ENCODE data around the gene CEACAM4. TPM values are rescaled to one million over a fixed set of nuclear protein-coding genes. Genes with fewer than 3 reads are reported as not detected.

Gene CEACAM4
- total RNA-seq, 1 experiment from 2014 or later: not detected

GRCh38 chr19:41586064-41586463 lies 40.8 kb downstream of the CEACAM4 start:
- CTCF ChIA-PET: no interaction called here
- H3K27me3 ChIP-seq (ENCODE audit: control insufficient read depth, insufficient read depth, low read length): no peaks in the 10 kb centered on the region

DNA sequence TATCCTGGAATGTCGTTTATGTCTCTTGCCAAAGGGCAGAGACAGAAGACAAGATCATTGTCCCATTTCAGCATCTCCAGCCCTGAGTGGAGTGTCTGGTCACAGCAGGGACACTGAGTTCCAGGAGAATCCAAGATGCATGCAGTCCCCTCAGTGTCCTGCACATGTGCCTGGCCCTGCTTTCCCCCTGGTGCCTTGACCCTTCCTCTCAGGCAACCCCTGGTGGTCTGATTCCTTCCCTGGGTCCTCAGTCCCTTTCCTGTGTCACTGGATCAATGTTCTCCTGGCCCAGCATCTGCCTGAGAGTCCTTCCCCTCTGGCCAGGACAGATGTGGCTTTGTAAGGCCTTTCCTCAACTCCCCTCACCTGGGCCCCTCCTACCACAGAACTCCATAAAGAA lies 41.9 kb downstream of the CEACAM4 start:
- in situ Hi-C loops (cut with HindIII; ENCODE audit: low pct_unique_long_range_greater_than_20kb, low sequenced_read_pairs): no loop called here
- Histone ChIP-seq H3K27me3 (ENCODE audit: control insufficient read depth, insufficient read depth, low read length) (no peaks in the 10 kb centered on the region), H3K27ac (ENCODE audit: low read length) (no peak overlapping the region), H3K4me3 (ENCODE audit: low read depth in 2 of 2, low read length in 2 of 2) (no peak overlapping the region), H3K4me1 (ENCODE audit: control insufficient read depth, insufficient read depth, low read length) (no peaks in the 10 kb centered on the region), H3K36me3 (ENCODE audit: control insufficient read depth, insufficient read depth, low read length) (no peaks in the 10 kb centered on the region), H3K9me3 (ENCODE audit: control insufficient read depth, insufficient read depth, low read depth, low read length) (no peaks in the 10 kb centered on the region)
- ChIA-PET CTCF (no interaction called here), POLR2A (no interaction called here)
- BruUV-seq (replicated peaks): no TSS peak
- intact Hi-C loops (cut with micrococcal nuclease; ENCODE audit: unreplicated experiment): no loop called here
- ATAC-seq (no peak), DNase-seq (ENCODE audit: low read depth, low spot score) (no peak)
- TF ChIP-seq POLR2AphosphoS5 (IDR thresholded peaks at IDR 0.05; ENCODE audit: low read depth, low read length) (no peak), TCF7L2 (IDR thresholded peaks at IDR 0.05; ENCODE audit: low read depth, low read length) (no peak), CTCF (IDR thresholded peaks at IDR 0.05) (no peak), SIN3A (IDR thresholded peaks at IDR 0.05; ENCODE audit: borderline replicate concordance, insufficient read depth, low read depth, low read length) (no peak), REST (IDR thresholded peaks at IDR 0.05; ENCODE audit: insufficient read depth in 1 of 2, low read depth in 2 of 2, low read length in 1 of 2) (no peak)

More at GRCh38 chr19:41586064-41586463, 40.8 kb downstream of the CEACAM4 start:
- intact Hi-C loops (cut with micrococcal nuclease; ENCODE audit: unreplicated experiment): no loop called here
- Histone ChIP-seq H3K4me3 (ENCODE audit: low read depth in 2 of 2, low read length in 2 of 2) (no peak overlapping the region), H3K9me3 (ENCODE audit: control insufficient read depth, insufficient read depth, low read depth, low read length) (no peaks in the 10 kb centered on the region), H3K36me3 (ENCODE audit: control insufficient read depth, insufficient read depth, low read length) (no peaks in the 10 kb centered on the region), H3K27ac (ENCODE audit: low read length) (no peak overlapping the region), H3K4me1 (ENCODE audit: control insufficient read depth, insufficient read depth, low read length) (no peaks in the 10 kb centered on the region)
- DNase-seq (ENCODE audit: low read depth, low spot score) (no peak), ATAC-seq (no peak)
- in situ Hi-C loops (cut with HindIII; ENCODE audit: low pct_unique_long_range_greater_than_20kb, low sequenced_read_pairs): no loop called here
- BruUV-seq (replicated peaks): no TSS peak
- no peak for TF ChIP-seq REST (IDR thresholded peaks at IDR 0.05; ENCODE audit: insufficient read depth in 1 of 2, low read depth in 2 of 2, low read length in 1 of 2)
- TF ChIP-seq TCF7L2 (IDR thresholded peaks at IDR 0.05; ENCODE audit: low read depth, low read length): no peak
- TF ChIP-seq POLR2AphosphoS5 (IDR thresholded peaks at IDR 0.05; ENCODE audit: low read depth, low read length): no peak
- TF ChIP-seq CTCF (IDR thresholded peaks at IDR 0.05): no peak
- TF ChIP-seq SIN3A (IDR thresholded peaks at IDR 0.05; ENCODE audit: borderline replicate concordance, insufficient read depth, low read depth, low read length): no peak
- POLR2A ChIA-PET: interaction anchor here (0.5 kb wide), 1 partner anchor 279 kb away, joined by 6 read pairs; no protein-coding TSS in a partner anchor

All from Panc1 (cell line).